Muscle of leg (tissue), 11 donors: ENCODE measurements around the gene DLX3. TPM values are rescaled to one million over a fixed set of nuclear protein-coding genes. Genes with fewer than 3 reads are reported as not detected.

Experiments used
- DNase-seq: peaks from one replicate; pipeline ENCODE4 v3.0.0; 2013
- H3K27ac ChIP-seq: one replicate; pipeline ENCODE4 v1.5.1; 2013; ENCODE audit warnings: mild to moderate bottlenecking, low read length, control low read depth
- H3K27me3 ChIP-seq: one replicate; pipeline ENCODE4 v1.6.1; 2013; ENCODE audit warnings: low read length; ENCODE audit not compliant: control insufficient read depth, insufficient read depth
- H3K36me3 ChIP-seq: one replicate; pipeline ENCODE4 v1.6.1; 2013; ENCODE audit warnings: low read length; ENCODE audit not compliant: control insufficient read depth, insufficient read depth
- H3K4me1 ChIP-seq: one replicate; pipeline ENCODE4 v1.6.1; 2013; ENCODE audit warnings: low read length; ENCODE audit not compliant: control insufficient read depth, insufficient read depth
- H3K4me3 ChIP-seq: one replicate; pipeline ENCODE4 v1.5.1; 2013; ENCODE audit warnings: low read length, control low read depth
- H3K9me3 ChIP-seq: replicated peaks from 2 replicates; pipeline ENCODE4 v1.6.1; 2013; ENCODE audit warnings: low read depth, low read length; ENCODE audit not compliant: control insufficient read depth
- WGBS: methylation state at CpG from one replicate; pipeline ENCODE4 v1.1.5; 2013; ENCODE audit warnings: missing lambda C conversion rate; ENCODE audit not compliant: insufficient coverage; 5-methylcytosine and 5-hydroxymethylcytosine counted together
- polyA plus RNA-seq, 8 donors: library from polyadenylated mRNA; unstranded; fragments of 120-200 nt; gene quantifications; one replicate each; pipeline versions ENCODE4 v1.2.1 to v1.2.3, GENCODE V29; 2013; ENCODE audit warnings: inconsistent platforms in 1 of 8, low replicate concordance in 1 of 8; ENCODE audit not compliant: insufficient read length in 8 of 8, insufficient read depth in 1 of 8
- total RNA-seq: library from RNA; stranded (reverse); fragments of 120-200 nt; gene quantifications from one replicate; pipeline ENCODE4 v1.2.4, GENCODE V29; 2013

Gene DLX3
- total and polyA plus RNA-seq, 9 donors, result 0.06 to 1.1 (median 0.11) TPM; not detected in 4

DNA sequence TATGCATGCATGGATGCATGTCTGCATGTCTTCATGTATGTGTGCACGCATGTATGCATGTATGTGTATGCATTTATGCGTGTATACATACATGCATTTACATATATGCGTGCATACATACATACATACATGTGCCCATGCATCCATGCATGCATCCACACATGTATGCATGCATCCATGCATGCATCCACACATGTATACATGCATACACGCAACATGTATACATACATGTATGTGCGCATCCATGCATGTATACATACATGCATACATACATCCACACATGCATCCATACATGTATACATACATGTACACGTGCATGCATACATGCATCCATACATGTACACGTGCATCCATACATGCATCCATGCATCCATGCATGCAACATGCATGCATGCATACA is 29.8 kb upstream of the DLX3 start:
- WGBS, result 28% methylated on average over 3 of the region's 7 CpGs
- Histone ChIP-seq H3K36me3 (no peaks in the 10 kb centered on the region), H3K4me1 (peaks cover 22% of the 10 kb centered on the region), H3K27me3 (peaks cover 9% of the 10 kb centered on the region), H3K4me3 (no peak overlapping the region), H3K9me3 (no peaks in the 10 kb centered on the region), H3K27ac (no peak overlapping the region)
- DNase-seq, result no peak

DNA sequence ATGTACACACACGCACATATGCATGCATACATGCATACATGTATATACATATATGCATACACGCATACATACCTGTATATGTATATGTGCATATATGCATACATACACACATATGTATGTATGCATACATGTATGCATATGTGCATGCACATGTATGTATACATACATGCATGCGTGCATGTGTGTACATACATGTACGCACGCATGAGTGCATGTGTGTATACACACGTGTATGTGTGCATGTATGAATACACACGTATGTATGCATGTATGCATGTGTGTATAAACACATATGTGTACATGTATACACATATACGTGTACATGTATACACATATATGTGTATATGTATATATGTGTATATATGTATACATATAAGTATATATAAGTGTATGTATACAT is 28.5 kb upstream of the DLX3 start:
- no peaks in the 10 kb centered on the region for H3K36me3 ChIP-seq
- no peak for DNase-seq
- whole genome bisulfite sequencing, result no CpG with 5 or more reads among the region's 8 CpGs
- peaks cover 19% of the 10 kb centered on the region for H3K4me1 ChIP-seq
- H3K9me3 ChIP-seq, result no peaks in the 10 kb centered on the region
- H3K27ac ChIP-seq, result no peak overlapping the region
- no peak overlapping the region for H3K4me3 ChIP-seq
- H3K27me3 ChIP-seq, result peaks cover 6% of the 10 kb centered on the region

DNA sequence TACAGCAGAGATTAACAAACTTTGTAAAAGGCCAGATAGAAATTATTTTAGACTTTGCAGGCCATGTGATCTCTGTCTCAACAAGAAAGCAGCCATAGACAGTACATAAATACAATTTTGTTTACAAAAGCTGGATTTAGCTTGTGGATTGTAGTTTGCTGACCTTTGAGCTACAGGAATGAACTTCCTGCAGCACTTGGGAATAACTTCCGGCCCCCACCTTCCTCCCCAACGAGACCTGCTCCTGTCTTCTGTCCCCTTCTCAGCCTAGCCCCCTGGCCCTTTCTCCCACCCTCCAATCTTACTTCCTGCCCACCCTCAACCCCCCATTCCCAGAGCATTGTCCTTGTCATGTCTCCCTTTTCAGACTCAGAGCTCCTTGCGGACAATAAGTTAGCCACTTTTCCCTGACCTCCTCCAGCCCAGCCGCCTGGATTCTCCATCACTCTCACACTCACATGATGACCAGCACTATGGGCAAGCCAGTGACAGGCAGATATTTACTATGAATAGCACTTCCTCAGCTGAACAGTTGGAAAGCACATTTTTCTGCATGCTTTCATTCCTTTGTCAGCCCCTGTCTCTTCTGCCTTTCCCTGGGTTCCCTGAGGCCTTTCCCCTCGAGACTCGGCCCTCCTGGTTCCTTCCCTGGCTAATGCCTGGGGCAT is 27.6 kb upstream of the DLX3 start:
- no peak overlapping the region for H3K27ac ChIP-seq
- H3K4me1 ChIP-seq, result peaks cover 10% of the 10 kb centered on the region
- H3K4me3 ChIP-seq, result no peak overlapping the region
- H3K27me3 ChIP-seq, result peaks cover 4% of the 10 kb centered on the region
- no peaks in the 10 kb centered on the region for H3K36me3 ChIP-seq
- no peak for DNase-seq
- 38% methylated on average over 4 of the region's 6 CpGs for WGBS
- H3K9me3 ChIP-seq, result no peaks in the 10 kb centered on the region

GRCh38 chr17:50021681-50022370 is 26.8 kb upstream of the DLX3 start:
- no peak overlapping the region for H3K27ac ChIP-seq
- H3K36me3 ChIP-seq, result no peaks in the 10 kb centered on the region
- peaks cover 4% of the 10 kb centered on the region for H3K27me3 ChIP-seq
- H3K4me1 ChIP-seq, result peaks cover 3% of the 10 kb centered on the region
- no peaks in the 10 kb centered on the region for H3K9me3 ChIP-seq
- WGBS, result 74% methylated on average over 5 of the region's 6 CpGs
- DNase-seq, result no peak
- H3K4me3 ChIP-seq, result no peak overlapping the region

DNA sequence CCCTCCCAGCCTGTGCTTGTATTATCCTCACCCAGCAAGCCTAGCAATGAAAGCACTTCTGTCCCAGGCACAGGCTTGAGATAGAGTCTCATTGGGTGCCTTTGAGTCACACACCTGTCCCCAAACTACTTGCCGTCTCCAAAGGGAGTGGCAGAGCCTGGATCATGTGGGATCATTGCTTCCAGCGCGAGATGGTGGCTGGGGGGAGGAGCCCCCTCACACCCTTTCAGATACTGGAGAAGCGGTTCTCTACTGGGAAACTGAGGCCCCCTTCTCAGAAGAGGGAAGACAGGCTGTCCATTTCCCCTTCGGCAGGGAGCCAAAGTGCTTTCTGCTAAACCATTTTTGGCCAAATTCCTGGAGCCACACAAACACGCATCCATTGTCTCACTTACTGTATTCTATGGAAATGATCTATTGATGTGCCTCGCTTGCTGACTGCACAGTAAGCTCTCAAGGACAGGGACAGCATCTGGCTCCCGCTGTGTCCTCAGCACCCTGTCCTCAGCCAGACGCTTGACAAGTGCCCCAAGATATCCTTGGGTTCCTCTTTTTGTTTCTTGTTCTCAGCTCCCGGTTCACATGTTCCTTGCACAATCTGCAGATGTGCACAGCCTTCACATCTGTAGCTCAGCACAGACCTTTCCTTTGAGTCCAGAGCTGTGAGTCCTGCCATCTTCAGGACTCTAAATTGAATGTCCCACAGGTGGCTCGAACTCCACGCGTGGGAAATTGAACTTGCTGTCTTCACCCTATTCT is 26.0 kb upstream of the DLX3 start:
- DNase-seq, result no peak
- no peaks in the 10 kb centered on the region for H3K36me3 ChIP-seq
- no peak overlapping the region for H3K4me3 ChIP-seq
- WGBS, result 41% methylated on average over 7 of the region's 13 CpGs
- no peaks in the 10 kb centered on the region for H3K9me3 ChIP-seq
- peaks cover 3% of the 10 kb centered on the region for H3K4me1 ChIP-seq
- H3K27ac ChIP-seq, result no peak overlapping the region
- H3K27me3 ChIP-seq, result peaks cover 6% of the 10 kb centered on the region

DNA sequence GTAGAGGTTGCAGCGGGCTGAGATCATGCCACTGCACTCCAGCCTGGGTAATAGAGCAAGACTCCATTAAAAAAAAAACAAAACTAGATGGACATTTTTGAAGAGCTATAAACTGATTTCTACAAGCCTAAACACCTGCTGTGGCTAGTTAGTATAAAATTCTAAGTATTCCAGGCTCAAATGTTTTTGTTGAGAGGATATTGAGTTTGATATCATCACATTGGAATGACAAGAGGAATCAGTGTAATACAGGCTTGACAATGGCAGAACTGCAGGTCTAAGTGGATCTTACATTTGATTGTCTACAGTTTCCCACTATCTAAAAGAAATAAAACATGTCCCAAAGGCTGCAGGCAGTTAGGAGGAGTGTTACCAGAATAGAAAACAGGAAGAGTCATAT is 23.9 kb upstream of the DLX3 start:
- no CpG with 5 or more reads among the region's 1 CpG for WGBS
- Histone ChIP-seq H3K27ac (no peak overlapping the region), H3K4me1 (peaks cover 3% of the 10 kb centered on the region)

DNA sequence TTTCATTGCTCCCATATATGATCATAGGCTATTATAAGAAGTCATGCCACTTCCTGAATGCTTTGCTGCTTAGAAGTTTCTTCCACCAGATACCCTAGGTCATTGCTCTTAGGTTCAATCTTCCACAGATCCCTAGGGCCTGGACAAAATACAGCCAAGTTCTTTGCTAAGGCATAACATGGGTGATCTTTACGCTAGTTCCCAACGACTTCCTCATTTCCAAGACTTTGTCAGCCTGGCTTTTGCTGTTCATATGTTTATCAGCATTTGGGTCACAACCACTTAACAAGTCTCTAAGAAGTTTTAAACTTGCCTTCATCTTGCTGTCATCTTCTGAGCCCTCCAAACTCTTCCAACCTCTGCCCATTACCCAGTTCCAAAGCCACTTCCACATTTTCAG is 20.1 kb upstream of the DLX3 start:
- Histone ChIP-seq H3K4me3 (no peak overlapping the region), H3K36me3 (no peaks in the 10 kb centered on the region), H3K4me1 (no peaks in the 10 kb centered on the region), H3K9me3 (peaks cover 9% of the 10 kb centered on the region), H3K27me3 (peaks cover 5% of the 10 kb centered on the region), H3K27ac (no peak overlapping the region)
- no peak for DNase-seq
- 78% methylated on average over 2 of the region's 2 CpGs for WGBS

More for the DNA sequence above, 23.9 kb upstream of the DLX3 start:
- H3K36me3 ChIP-seq, result no peaks in the 10 kb centered on the region
- H3K4me3 ChIP-seq, result no peak overlapping the region
- peaks cover 8% of the 10 kb centered on the region for H3K27me3 ChIP-seq
- DNase-seq, result no peak
- H3K9me3 ChIP-seq, result peaks cover 2% of the 10 kb centered on the region

GRCh38 chr17:50014471-50015088 is 19.6 kb upstream of the DLX3 start:
- H3K27ac ChIP-seq, result no peak overlapping the region
- H3K4me1 ChIP-seq, result no peaks in the 10 kb centered on the region
- H3K27me3 ChIP-seq, result peaks cover 8% of the 10 kb centered on the region
- no CpG with 5 or more reads among the region's 1 CpG for WGBS
- peaks cover 9% of the 10 kb centered on the region for H3K9me3 ChIP-seq
- no peak overlapping the region for H3K4me3 ChIP-seq
- no peaks in the 10 kb centered on the region for H3K36me3 ChIP-seq
- DNase-seq, result no peak

DNA sequence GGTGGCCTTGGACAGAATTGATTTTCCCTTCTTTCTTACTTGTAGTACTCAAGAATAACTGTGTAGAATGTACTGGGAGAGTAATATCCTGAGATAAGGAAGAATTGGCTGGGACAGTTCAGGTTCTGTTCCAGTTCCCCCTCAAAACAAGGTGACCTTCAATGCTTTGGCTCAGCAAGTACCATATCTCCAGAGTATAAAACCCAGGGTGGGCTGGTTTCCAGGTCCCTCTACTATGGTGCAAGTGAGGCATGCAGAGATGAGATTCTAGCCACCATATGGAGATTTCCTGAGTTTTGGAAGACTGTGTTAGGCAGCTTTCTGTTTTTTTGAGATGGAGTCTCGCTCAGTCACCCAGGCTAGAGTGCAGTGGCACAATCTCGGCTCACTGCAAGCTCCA is 18.1 kb upstream of the DLX3 start:
- no peak for DNase-seq
- WGBS, result 70% methylated on average over 2 of the region's 2 CpGs
- H3K27me3 ChIP-seq, result peaks cover 8% of the 10 kb centered on the region
- H3K9me3 ChIP-seq, result peaks cover 14% of the 10 kb centered on the region
- no peak overlapping the region for H3K4me3 ChIP-seq
- H3K4me1 ChIP-seq, result no peaks in the 10 kb centered on the region
- no peak overlapping the region for H3K27ac ChIP-seq
- no peaks in the 10 kb centered on the region for H3K36me3 ChIP-seq

- 92% methylated on average over 2 of the region's 2 CpGs for WGBS
- no peak for DNase-seq
- peaks cover 12% of the 10 kb centered on the region for H3K9me3 ChIP-seq
- no peak overlapping the region for H3K4me3 ChIP-seq
- no peak overlapping the region for H3K27ac ChIP-seq
- peaks cover 6% of the 10 kb centered on the region for H3K27me3 ChIP-seq
- H3K36me3 ChIP-seq, result no peaks in the 10 kb centered on the region
- H3K4me1 ChIP-seq, result no peaks in the 10 kb centered on the region
Measured at GRCh38 chr17:50009282-50009681, 14.3 kb upstream of the DLX3 start.
